ENCODE data around the gene SLC17A7.

DNA sequence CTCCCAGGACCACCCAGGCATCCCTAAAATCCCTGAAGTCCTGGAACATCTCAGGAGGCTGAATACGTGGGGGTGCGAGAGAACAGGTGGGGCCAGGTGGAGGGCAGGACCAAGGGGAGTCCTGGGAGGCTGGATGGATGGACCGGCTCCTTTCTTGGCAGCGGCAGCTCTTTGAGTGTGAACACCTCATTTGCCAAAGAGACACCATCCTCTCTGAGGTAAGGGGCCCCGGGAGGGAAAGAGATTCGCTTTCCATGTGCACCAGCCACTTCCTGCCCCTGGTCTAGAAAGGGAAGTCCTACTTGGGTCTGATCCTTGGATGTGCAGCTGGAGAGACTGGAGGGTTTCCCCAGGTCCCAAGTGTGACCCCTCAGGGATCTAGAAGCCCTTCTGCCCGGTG, 34.2 kb downstream of the SLC17A7 start:
- no peak for TF ChIP-seq CTCF (IDR thresholded peaks at IDR 0.05)
- TF ChIP-seq ZFX (IDR thresholded peaks at IDR 0.05; ENCODE audit: borderline replicate concordance) = no peak
